Right lobe of liver (tissue), 4 donors: ENCODE results near the gene ODF2.

ENCODE experiments used
- CTCF ChIP-seq, 4 donors: fragments of 200-600 bp in 3 of 4; fragments of 450-650 bp in 1 of 4; IDR thresholded peaks; one replicate each; pipeline versions ENCODE4 v1.5.1 to v1.8.0; 2016 to 2022; ENCODE audit warnings: antibody characterized with exemption in 4 of 4, mild to moderate bottlenecking in 2 of 4
- POLR2A ChIP-seq: fragments of 450-650 bp; IDR thresholded peaks from one replicate; pipeline ENCODE4 v1.6.1; 2017; ENCODE audit warnings: antibody characterized with exemption, mild to moderate bottlenecking
- donor health status: DM: no; HTN: no; CAD: no.
- donor health status: DM: no; HTN: no; CAD: no.
- donor health status: DM: no; HTN: yes; CAD: no.

- no peak for TF ChIP-seq CTCF (IDR thresholded peaks at IDR 0.05)
- no peak for TF ChIP-seq POLR2A
These were observed 26.2 kb upstream of the ODF2 start for GRCh38 chr9:128429513-128430086.
